AG09319 (cell line): ENCODE results near the gene DDX52.

Experiments used
- DNase-seq: peaks from one replicate; pipeline ENCODE4 v3.0.0-alpha.2; 2010; ENCODE audit warnings: low read depth; ENCODE audit errors: extremely low read depth
- CTCF ChIP-seq: IDR thresholded peaks from 2 replicates; pipeline ENCODE4 v1.5.1; 2011; ENCODE audit warnings: low read depth, mild to moderate bottlenecking, inconsistent platforms, low read length, moderate library complexity

DDX52 gene

DNA sequence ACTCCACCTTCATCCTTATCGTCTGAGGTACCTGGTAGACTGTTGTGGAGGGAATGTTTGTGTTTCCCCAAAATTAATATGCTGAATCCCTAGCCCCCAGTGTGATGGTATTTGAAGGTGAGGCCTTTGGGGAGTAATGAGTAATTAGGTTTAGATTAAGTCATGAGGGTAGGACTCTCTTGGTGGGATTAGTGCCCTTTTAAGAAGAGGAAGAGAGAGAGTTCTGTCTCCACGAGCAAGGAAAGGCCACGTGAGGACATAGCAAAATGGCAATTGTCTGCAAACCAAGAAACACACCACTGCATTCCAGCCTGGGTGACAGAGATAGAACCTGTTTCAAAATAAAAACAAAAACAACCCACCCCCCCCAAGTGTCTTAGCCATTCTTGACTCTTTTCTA lies 21.0 kb upstream of the DDX52 start:
- no peak for DNase-seq
- TF ChIP-seq CTCF = no peak

DNA sequence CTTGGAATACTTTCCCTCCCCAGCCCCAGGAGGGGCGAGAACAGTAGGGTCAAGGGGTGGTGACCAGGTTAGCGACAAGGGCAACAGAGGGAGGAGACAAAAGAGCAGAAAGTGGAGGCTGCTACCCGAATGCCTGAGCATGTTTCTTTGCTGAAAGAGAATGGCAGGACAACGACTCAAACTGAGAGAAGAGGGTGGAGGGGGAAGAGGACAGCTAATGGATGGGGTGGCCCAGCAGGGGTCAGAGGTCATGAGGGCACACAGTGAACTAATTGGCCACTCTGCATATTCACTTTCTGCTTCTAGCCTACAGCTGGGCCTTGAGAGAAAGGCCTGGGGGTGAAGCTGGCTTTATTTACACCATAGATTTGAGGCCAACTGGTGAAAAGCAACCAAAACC lies 19.1 kb upstream of the DDX52 start:
- DNase-seq = no peak
- TF ChIP-seq CTCF = no peak

DNA sequence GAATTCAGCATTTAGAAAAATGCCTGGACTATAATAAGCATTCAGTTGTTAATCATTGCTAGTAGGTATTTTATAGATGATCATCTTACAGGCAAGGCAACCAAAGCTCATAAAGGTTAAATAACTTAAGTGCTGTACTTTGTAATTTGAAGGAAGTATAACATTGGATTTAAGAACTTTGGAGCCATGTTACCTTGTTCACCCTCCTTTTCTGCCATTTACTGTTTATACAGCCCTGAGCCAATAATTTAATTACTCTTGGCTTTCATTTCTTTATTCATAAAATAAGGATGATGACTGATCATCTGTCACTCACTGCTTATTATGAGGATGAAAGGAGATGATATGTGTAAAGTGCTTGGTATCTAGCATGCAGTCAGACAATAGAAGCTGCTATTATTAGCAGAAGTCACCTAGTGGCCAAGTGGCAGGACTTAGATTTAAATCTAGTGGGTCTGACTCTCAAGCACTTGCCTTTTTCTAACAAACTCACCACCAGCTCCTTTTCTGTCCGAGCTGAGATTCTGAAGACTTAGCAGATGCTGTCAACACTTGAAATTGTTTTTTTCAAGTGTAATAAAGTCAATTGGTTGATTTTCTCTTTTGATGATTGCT lies 18.3 kb upstream of the DDX52 start:
- DNase-seq = no peak
- TF ChIP-seq CTCF = no peak

GRCh38 chr17:37659925-37660324 lies 16.7 kb upstream of the DDX52 start:
- no peak for TF ChIP-seq CTCF
- DNase-seq = no peak

- no peak for DNase-seq
These were observed 14.0 kb upstream of the DDX52 start for GRCh38 chr17:37657202-37657601.

GRCh38 chr17:37651849-37652248 lies 8.6 kb upstream of the DDX52 start:
- no peak for DNase-seq
- TF ChIP-seq CTCF = no peak

More at GRCh38 chr17:37657202-37657601, 14.0 kb upstream of the DDX52 start:
- TF ChIP-seq CTCF = no peak

- DNase-seq = peak; percentile 22
These were observed 7.3 kb upstream of the DDX52 start for GRCh38 chr17:37650419-37651003.

More at GRCh38 chr17:37650419-37651003, 7.3 kb upstream of the DDX52 start:
- peak; percentile 55 for TF ChIP-seq CTCF
